HFFc6 (cell line): ENCODE measurements around the gene ZDHHC3. TPM values are rescaled to one million over a fixed set of nuclear protein-coding genes. Genes with fewer than 3 reads are reported as not detected.
A peak's percentile ranks its signal among the peaks of the same experiment; 100 is the strongest.
"Not testable (repeated sequence)": the region's sequence is repeated elsewhere in the genome, so short reads cannot be mapped to it uniquely, and the experiment has no call there.

ENCODE experiments used
- DNase-seq: peaks from one replicate; pipeline ENCODE4 v3.0.0-alpha.2; 2018
- H3K27ac Mint-ChIP-seq: 2 replicates; pipeline ENCODE4 v1.8.0; 2020; ENCODE audit warnings: mild to moderate bottlenecking, mixed read lengths
- H3K27me3 Mint-ChIP-seq: 2 replicates; pipeline ENCODE4 v1.8.0; 2021; ENCODE audit warnings: mild to moderate bottlenecking, moderate library complexity, mixed read lengths; ENCODE audit not compliant: insufficient read depth
- H3K36me3 Mint-ChIP-seq: 2 replicates; pipeline ENCODE4 v1.8.0; 2021; ENCODE audit warnings: low read depth, mixed read lengths
- H3K4me1 Mint-ChIP-seq: 2 replicates; pipeline ENCODE4 v1.8.0; 2020; ENCODE audit warnings: low read depth, mixed read lengths
- H3K4me3 Mint-ChIP-seq: 2 replicates; pipeline ENCODE4 v1.8.0; 2020; ENCODE audit warnings: mild to moderate bottlenecking, moderate library complexity, mixed read lengths
- H3K9me3 Mint-ChIP-seq: 2 replicates; pipeline ENCODE4 v1.8.0; 2020; ENCODE audit warnings: mild to moderate bottlenecking, mixed read lengths
- CTCF ChIP-seq: fragments of 200-600 bp; sonication (generic); IDR thresholded peaks from 2 replicates; pipeline ENCODE4 v1.5.0; 2021; ENCODE audit warnings: antibody characterized with exemption, mild to moderate bottlenecking
- total RNA-seq, 6 experiments: library from RNA; stranded (reverse); fragmentation: NEBNext Ultra II Directional; extraction: Animal tissue kit (Norgen Biotek cat#: 25700); gene quantifications; 2 replicates in 1 of 6; 3 replicates in 5 of 6; pipeline ENCODE4 v1.2.3, GENCODE V29; 2021

The ZDHHC3 gene
- total RNA-seq, 6 experiments from 2014 or later = 55.5 to 74.7 (median 64.4) TPM

- no peak for TF ChIP-seq CTCF
- H3K4me1 Mint-ChIP-seq = peaks cover 65% of the 10 kb centered on the region
- DNase-seq = no peak
- no peak overlapping the region for H3K4me3 Mint-ChIP-seq
- H3K27me3 Mint-ChIP-seq = no peaks in the 10 kb centered on the region
- peaks cover 28% of the 10 kb centered on the region for H3K36me3 Mint-ChIP-seq
- no peaks in the 10 kb centered on the region for H3K9me3 Mint-ChIP-seq
- no peak overlapping the region for H3K27ac Mint-ChIP-seq
These were observed 15.4 kb upstream of the ZDHHC3 start for GRCh38 chr3:44991326-44991725.

- no peak for DNase-seq
- no peak overlapping the region for H3K27ac Mint-ChIP-seq
- H3K27me3 Mint-ChIP-seq = no peaks in the 10 kb centered on the region
- peaks cover 38% of the 10 kb centered on the region for H3K36me3 Mint-ChIP-seq
- TF ChIP-seq CTCF = no peak
- no peak overlapping the region for H3K4me3 Mint-ChIP-seq
- H3K9me3 Mint-ChIP-seq = no peaks in the 10 kb centered on the region
- peaks cover 58% of the 10 kb centered on the region for H3K4me1 Mint-ChIP-seq
These were observed 13.8 kb upstream of the ZDHHC3 start for GRCh38 chr3:44989636-44990373.

- DNase-seq = no peak
- Mint-ChIP-seq H3K9me3 (no peaks in the 10 kb centered on the region), H3K4me1 (peaks cover 52% of the 10 kb centered on the region), H3K27ac (no peak overlapping the region), H3K27me3 (no peaks in the 10 kb centered on the region), H3K36me3 (peaks cover 39% of the 10 kb centered on the region), H3K4me3 (no peak overlapping the region)
- TF ChIP-seq CTCF = no peak
These were observed 13.2 kb upstream of the ZDHHC3 start for GRCh38 chr3:44989141-44989540.

GRCh38 chr3:44988073-44988472 is 12.1 kb upstream of the ZDHHC3 start:
- no peak for DNase-seq
- H3K4me3 Mint-ChIP-seq = no peak overlapping the region
- TF ChIP-seq CTCF = peak; percentile 71
- no peaks in the 10 kb centered on the region for H3K27me3 Mint-ChIP-seq
- peaks cover 39% of the 10 kb centered on the region for H3K36me3 Mint-ChIP-seq
- no peak overlapping the region for H3K27ac Mint-ChIP-seq
- H3K4me1 Mint-ChIP-seq = peaks cover 50% of the 10 kb centered on the region
- no peaks in the 10 kb centered on the region for H3K9me3 Mint-ChIP-seq

GRCh38 chr3:44987332-44987731 is 11.4 kb upstream of the ZDHHC3 start:
- H3K4me1 Mint-ChIP-seq = peaks cover 44% of the 10 kb centered on the region
- no peak overlapping the region for H3K4me3 Mint-ChIP-seq
- H3K9me3 Mint-ChIP-seq = no peaks in the 10 kb centered on the region
- no peak for TF ChIP-seq CTCF
- DNase-seq = no peak
- H3K27me3 Mint-ChIP-seq = no peaks in the 10 kb centered on the region
- H3K36me3 Mint-ChIP-seq = peaks cover 32% of the 10 kb centered on the region
- H3K27ac Mint-ChIP-seq = no peak overlapping the region

- Mint-ChIP-seq H3K36me3 (peaks cover 22% of the 10 kb centered on the region), H3K4me1 (peaks cover 44% of the 10 kb centered on the region)
- not testable (repeated sequence) for H3K27me3 Mint-ChIP-seq, DNase-seq, H3K9me3 Mint-ChIP-seq, H3K4me3 Mint-ChIP-seq, H3K27ac Mint-ChIP-seq
These were observed 10.4 kb upstream of the ZDHHC3 start for GRCh38 chr3:44986330-44986729.
